WTC11 (cell line): Measurements from ENCODE around the gene LIG1. TPM values are rescaled to one million over a fixed set of nuclear protein-coding genes. Genes with fewer than 3 reads are reported as not detected.

ENCODE experiments used
- ATAC-seq: fragments of 200-7000 bp; cut with Tn5 transposase; 2 replicates; pipeline ENCODE4 v1.10.0; 2021; ENCODE audit warnings: mild to moderate bottlenecking, moderate library complexity
- Bru-seq: library from RNA; stranded (reverse); fragments of 400-500 nt; gene quantifications from one replicate; lab custom pipeline; 2021; lab: Mats Ljungman, UMichigan
- CTCF ChIA-PET: fragments of 300-600 bp; sonication (Branson Sonifier 250); formaldehyde crosslinking; loops from one replicate; lab custom pipeline; 2021; ENCODE audit warnings: antibody characterized with exemption; lab: Charles Lee
- POLR2A ChIA-PET: fragments of 350-600 bp; sonication (Branson Sonifier 250); formaldehyde crosslinking; loops from one replicate; lab custom pipeline; 2021; ENCODE audit warnings: antibody characterized with exemption; lab: Charles Lee
- DNase-seq: peaks from one replicate; pipeline ENCODE4 v3.0.0; 2021; ENCODE audit warnings: low spot score
- H3K27ac Mint-ChIP-seq: 2 replicates; pipeline ENCODE4 v1.8.0; 2021; ENCODE audit warnings: mixed read lengths
- H3K27me3 Mint-ChIP-seq: 2 replicates; pipeline ENCODE4 v1.8.0; 2021; ENCODE audit warnings: low read depth, mild to moderate bottlenecking, moderate library complexity, mixed read lengths
- H3K36me3 Mint-ChIP-seq: 2 replicates; pipeline ENCODE4 v1.8.0; 2021; ENCODE audit warnings: mixed read lengths
- H3K4me1 Mint-ChIP-seq: 2 replicates; pipeline ENCODE4 v1.8.0; 2022; ENCODE audit warnings: mixed read lengths
- H3K4me3 Mint-ChIP-seq: 2 replicates; pipeline ENCODE4 v1.8.0; 2021; ENCODE audit warnings: mild to moderate bottlenecking, moderate library complexity, mixed read lengths
- H3K9me3 Mint-ChIP-seq: 2 replicates; pipeline ENCODE4 v1.8.0; 2021; ENCODE audit warnings: mixed read lengths
- ETV6 ChIP-seq: sonication (generic); formaldehyde crosslinking; IDR thresholded peaks from 2 replicates; pipeline ENCODE4 v1.8.1; 2022; ENCODE audit warnings: mild to moderate bottlenecking, missing genetic modification reagents
- FOXJ3 ChIP-seq: sonication (generic); formaldehyde crosslinking; IDR thresholded peaks from 2 replicates; pipeline ENCODE4 v1.9.0; 2021; ENCODE audit warnings: missing genetic modification reagents, mild to moderate bottlenecking, borderline replicate concordance
- HMGA2 ChIP-seq: fragments of 250-450 bp; sonication (Bioruptor Pico); IDR thresholded peaks from 2 replicates; pipeline ENCODE4 v1.4.0; 2021; ENCODE audit warnings: mild to moderate bottlenecking, moderate library complexity
- HMGXB4 ChIP-seq: sonication (generic); formaldehyde crosslinking; IDR thresholded peaks from 2 replicates; pipeline ENCODE4 v1.8.1; 2023; ENCODE audit warnings: mild to moderate bottlenecking, moderate library complexity, missing genetic modification reagents
- IRF2 ChIP-seq: sonication (generic); formaldehyde crosslinking; IDR thresholded peaks from 2 replicates; pipeline ENCODE4 v1.8.0; 2022; ENCODE audit warnings: low read depth, missing genetic modification reagents, borderline replicate concordance
- JAZF1 ChIP-seq: fragments of 250-450 bp; sonication (Bioruptor Pico); IDR thresholded peaks from 2 replicates; pipeline ENCODE4 v1.9.0; 2021; ENCODE audit warnings: moderate library complexity, mild to moderate bottlenecking, inconsistent platforms
- NR3C1 ChIP-seq: sonication (generic); formaldehyde crosslinking; conservative IDR thresholded peaks from 2 replicates; pipeline ENCODE4 v1.8.1; 2023; ENCODE audit warnings: low read depth, mild to moderate bottlenecking, missing genetic modification reagents
- PRRX2 ChIP-seq: fragments of 250-450 bp; sonication (Bioruptor Pico); IDR thresholded peaks from 2 replicates; pipeline ENCODE4 v1.8.0; 2021; ENCODE audit warnings: mild to moderate bottlenecking
- SP1 ChIP-seq: sonication (generic); formaldehyde crosslinking; conservative IDR thresholded peaks from 2 replicates; pipeline ENCODE4 v1.8.1; 2022; ENCODE audit warnings: missing genetic modification reagents
- TEAD4 ChIP-seq: sonication (generic); formaldehyde crosslinking; IDR thresholded peaks from 2 replicates; pipeline ENCODE4 v1.8.0; 2022; ENCODE audit warnings: mild to moderate bottlenecking, missing genetic modification reagents
- ZNF532 ChIP-seq: fragments of 250-450 bp; sonication (Bioruptor Pico); IDR thresholded peaks from 2 replicates; pipeline ENCODE4 v1.9.0; 2021; ENCODE audit warnings: mild to moderate bottlenecking, borderline replicate concordance
- long read RNA-seq, 3 experiments: library from RNA in 1 of 3; library from capped mRNA in 1 of 3; library from polyadenylated mRNA in 1 of 3; unstranded in 2 of 3; stranded (forward) in 1 of 3; transcript quantifications; one replicate each; pipeline ENCODE4 v2.0.0, GENCODE V29; 2021
- total RNA-seq: library from RNA; stranded (reverse); gene quantifications from 3 replicates; pipeline ENCODE4 v1.2.3, GENCODE V29; 2021
- TF ChIP-seq, protein P1 (sequence below): sonication (generic); formaldehyde crosslinking; IDR thresholded peaks from 2 replicates; pipeline ENCODE4 v1.8.0; 2022; ENCODE audit warnings: missing genetic modification reagents
- TF ChIP-seq, protein P2 (sequence below): sonication (generic); formaldehyde crosslinking; IDR thresholded peaks from 2 replicates; pipeline ENCODE4 v1.8.1; 2022; ENCODE audit warnings: low read depth, mild to moderate bottlenecking, moderate library complexity, missing genetic modification reagents, borderline replicate concordance
- TF ChIP-seq, protein P3 (sequence below): sonication (generic); formaldehyde crosslinking; IDR thresholded peaks from 2 replicates; pipeline ENCODE4 v1.8.0; 2023; ENCODE audit warnings: missing genetic modification reagents
- TF ChIP-seq, protein P4 (sequence below): sonication (generic); formaldehyde crosslinking; conservative IDR thresholded peaks from 2 replicates; pipeline ENCODE4 v1.8.1; 2023; ENCODE audit warnings: mild to moderate bottlenecking, low read depth, missing genetic modification reagents, moderate library complexity
- TF ChIP-seq, protein P5 (sequence below): fragments of 250-450 bp; sonication (Bioruptor Pico); IDR thresholded peaks from 2 replicates; pipeline ENCODE4 v2.1.2; 2022; ENCODE audit warnings: mild to moderate bottlenecking, moderate library complexity

Gene LIG1
- 99.8 to 119 TPM (median 102 TPM) in 3 replicates for total RNA-seq
- Bru-seq, nascent RNA = percentile 58 among the genes with signal in this experiment
- long read RNA-seq, experiment 1, transcript LIG1-202 (27 exons, 3,027 nt) = minor isoform, 5 of 421 reads
- long read RNA-seq, experiment 1, transcript LIG1-201 (28 exons, 3,384 nt) = major isoform, 232 of 421 reads
- long read RNA-seq, experiment 1, partial matches to known transcripts = 33 of 421 reads
- long read RNA-seq, experiment 1, other reads (novel, unspliced or antisense) = 151 of 421 reads
- long read RNA-seq, experiment 2, partial matches to known transcripts = 39 of 77 reads
- long read RNA-seq, experiment 2, other reads (novel, unspliced or antisense) = 38 of 77 reads
- long read RNA-seq, experiment 3, transcript LIG1-201 (28 exons, 3,384 nt) = major isoform, 11 of 24 reads
- long read RNA-seq, experiment 3, partial matches to known transcripts = 2 of 24 reads
- long read RNA-seq, experiment 3, other reads (novel, unspliced or antisense) = 10 of 24 reads

DNA sequence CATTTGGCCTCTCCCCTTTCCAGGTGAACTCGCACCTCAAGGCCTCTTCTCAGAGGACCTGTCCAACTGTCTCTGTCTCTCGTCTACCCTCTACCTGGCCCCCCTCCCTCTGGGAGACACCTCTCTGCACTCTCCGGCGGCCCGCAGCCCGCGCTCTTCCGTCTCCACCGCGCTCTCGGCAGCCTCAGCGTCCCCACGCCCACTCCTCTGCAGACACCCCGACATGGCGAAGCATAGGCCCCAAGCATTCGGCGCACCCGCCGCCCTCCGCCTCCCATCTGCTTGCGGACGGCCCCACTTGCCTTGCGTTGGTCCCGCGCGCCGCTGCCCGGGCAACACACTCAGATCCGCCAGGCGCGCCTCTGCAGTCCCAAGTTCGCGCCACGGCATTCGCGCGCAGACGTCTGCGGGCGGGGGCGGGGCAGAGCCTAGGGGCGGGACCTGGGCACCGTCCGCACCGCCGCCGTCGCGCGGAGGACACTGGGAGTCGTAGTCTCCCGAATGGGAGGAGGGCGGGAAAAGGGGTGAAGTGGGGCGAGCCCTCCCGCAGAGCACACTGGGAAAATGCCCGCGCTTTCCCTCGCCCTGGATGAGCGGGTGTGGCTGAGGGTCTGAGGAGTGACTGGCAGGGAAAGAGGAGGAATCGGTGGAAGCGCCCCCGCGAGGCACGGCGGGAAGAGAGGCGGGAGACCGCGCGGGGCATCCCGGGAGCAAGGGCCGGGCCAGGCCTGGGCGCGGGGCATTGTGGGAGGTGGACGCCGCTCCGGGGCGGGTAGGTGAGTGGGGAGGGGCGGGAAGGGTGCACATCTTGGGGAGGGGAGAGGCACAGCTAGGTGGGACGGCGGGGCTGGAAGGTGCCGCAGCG is at the start of gene LIG1, which contains the start of gene ZSWIM9:
Gene LIG1, minus strand, starts transcription at position 406 of the 865 bp plus-strand sequence. CDS start 4,778 bp downstream, outside the sequence.
Gene ZSWIM9, plus strand, starts transcription at position 742 of the 865 bp plus-strand sequence. CDS start 1,123 bp downstream, outside the sequence.
- POLR2A ChIA-PET = interaction anchor here (0.6 to 3.2 kb wide), 3 partner anchors 20 to 101 kb away, joined by 3 to 13 read pairs (median 6); no protein-coding TSS in a partner anchor
- ATAC-seq (peak; percentile 82), DNase-seq (peak; percentile 91)
- H3K4me3 Mint-ChIP-seq = peak within 1 kb of the TSS; percentile 91
- no peaks in the 10 kb centered on the region for H3K9me3 Mint-ChIP-seq
- H3K36me3 Mint-ChIP-seq = peaks cover 26% of the 10 kb centered on the region
- CTCF ChIA-PET = interaction anchor here (0.6 to 3.4 kb wide), 21 partner anchors 12 to 1173 kb away, joined by 3 to 29 read pairs (median 4); partner anchors contain the start of gene KDELR1
- H3K27ac Mint-ChIP-seq = peak within 1 kb of the TSS; percentile 99
- peaks cover 16% of the 10 kb centered on the region for H3K4me1 Mint-ChIP-seq
- H3K27me3 Mint-ChIP-seq = no peaks in the 10 kb centered on the region
- TF ChIP-seq ZNF532 (no peak), PRRX2 (no peak), SP1 (CRISPR knock-in tag) (peak; percentile 74), FOXJ3 (CRISPR knock-in tag) (no peak), HMGXB4 (CRISPR knock-in tag) (no peak), JAZF1 (CRISPR knock-in tag) (no peak), IRF2 (no peak), HMGA2 (CRISPR knock-in tag) (no peak), NR3C1 (CRISPR knock-in tag) (no peak), TEAD4 (CRISPR knock-in tag) (no peak), ETV6 (CRISPR knock-in tag) (no peak)
- TF ChIP-seq, protein P1, sequence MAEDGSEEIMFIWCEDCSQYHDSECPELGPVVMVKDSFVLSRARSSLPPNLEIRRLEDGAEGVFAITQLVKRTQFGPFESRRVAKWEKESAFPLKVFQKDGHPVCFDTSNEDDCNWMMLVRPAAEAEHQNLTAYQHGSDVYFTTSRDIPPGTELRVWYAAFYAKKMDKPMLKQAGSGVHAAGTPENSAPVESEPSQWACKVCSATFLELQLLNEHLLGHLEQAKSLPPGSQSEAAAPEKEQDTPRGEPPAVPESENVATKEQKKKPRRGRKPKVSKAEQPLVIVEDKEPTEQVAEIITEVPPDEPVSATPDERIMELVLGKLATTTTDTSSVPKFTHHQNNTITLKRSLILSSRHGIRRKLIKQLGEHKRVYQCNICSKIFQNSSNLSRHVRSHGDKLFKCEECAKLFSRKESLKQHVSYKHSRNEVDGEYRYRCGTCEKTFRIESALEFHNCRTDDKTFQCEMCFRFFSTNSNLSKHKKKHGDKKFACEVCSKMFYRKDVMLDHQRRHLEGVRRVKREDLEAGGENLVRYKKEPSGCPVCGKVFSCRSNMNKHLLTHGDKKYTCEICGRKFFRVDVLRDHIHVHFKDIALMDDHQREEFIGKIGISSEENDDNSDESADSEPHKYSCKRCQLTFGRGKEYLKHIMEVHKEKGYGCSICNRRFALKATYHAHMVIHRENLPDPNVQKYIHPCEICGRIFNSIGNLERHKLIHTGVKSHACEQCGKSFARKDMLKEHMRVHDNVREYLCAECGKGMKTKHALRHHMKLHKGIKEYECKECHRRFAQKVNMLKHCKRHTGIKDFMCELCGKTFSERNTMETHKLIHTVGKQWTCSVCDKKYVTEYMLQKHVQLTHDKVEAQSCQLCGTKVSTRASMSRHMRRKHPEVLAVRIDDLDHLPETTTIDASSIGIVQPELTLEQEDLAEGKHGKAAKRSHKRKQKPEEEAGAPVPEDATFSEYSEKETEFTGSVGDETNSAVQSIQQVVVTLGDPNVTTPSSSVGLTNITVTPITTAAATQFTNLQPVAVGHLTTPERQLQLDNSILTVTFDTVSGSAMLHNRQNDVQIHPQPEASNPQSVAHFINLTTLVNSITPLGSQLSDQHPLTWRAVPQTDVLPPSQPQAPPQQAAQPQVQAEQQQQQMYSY (CRISPR knock-in tag) = no peak
- TF ChIP-seq, protein P2, sequence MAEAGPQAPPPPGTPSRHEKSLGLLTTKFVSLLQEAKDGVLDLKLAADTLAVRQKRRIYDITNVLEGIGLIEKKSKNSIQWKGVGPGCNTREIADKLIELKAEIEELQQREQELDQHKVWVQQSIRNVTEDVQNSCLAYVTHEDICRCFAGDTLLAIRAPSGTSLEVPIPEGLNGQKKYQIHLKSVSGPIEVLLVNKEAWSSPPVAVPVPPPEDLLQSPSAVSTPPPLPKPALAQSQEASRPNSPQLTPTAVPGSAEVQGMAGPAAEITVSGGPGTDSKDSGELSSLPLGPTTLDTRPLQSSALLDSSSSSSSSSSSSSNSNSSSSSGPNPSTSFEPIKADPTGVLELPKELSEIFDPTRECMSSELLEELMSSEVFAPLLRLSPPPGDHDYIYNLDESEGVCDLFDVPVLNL (CRISPR knock-in tag) = peak; percentile 96
- TF ChIP-seq, protein P3, sequence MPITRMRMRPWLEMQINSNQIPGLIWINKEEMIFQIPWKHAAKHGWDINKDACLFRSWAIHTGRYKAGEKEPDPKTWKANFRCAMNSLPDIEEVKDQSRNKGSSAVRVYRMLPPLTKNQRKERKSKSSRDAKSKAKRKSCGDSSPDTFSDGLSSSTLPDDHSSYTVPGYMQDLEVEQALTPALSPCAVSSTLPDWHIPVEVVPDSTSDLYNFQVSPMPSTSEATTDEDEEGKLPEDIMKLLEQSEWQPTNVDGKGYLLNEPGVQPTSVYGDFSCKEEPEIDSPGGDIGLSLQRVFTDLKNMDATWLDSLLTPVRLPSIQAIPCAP = no peak
- TF ChIP-seq, protein P4, sequence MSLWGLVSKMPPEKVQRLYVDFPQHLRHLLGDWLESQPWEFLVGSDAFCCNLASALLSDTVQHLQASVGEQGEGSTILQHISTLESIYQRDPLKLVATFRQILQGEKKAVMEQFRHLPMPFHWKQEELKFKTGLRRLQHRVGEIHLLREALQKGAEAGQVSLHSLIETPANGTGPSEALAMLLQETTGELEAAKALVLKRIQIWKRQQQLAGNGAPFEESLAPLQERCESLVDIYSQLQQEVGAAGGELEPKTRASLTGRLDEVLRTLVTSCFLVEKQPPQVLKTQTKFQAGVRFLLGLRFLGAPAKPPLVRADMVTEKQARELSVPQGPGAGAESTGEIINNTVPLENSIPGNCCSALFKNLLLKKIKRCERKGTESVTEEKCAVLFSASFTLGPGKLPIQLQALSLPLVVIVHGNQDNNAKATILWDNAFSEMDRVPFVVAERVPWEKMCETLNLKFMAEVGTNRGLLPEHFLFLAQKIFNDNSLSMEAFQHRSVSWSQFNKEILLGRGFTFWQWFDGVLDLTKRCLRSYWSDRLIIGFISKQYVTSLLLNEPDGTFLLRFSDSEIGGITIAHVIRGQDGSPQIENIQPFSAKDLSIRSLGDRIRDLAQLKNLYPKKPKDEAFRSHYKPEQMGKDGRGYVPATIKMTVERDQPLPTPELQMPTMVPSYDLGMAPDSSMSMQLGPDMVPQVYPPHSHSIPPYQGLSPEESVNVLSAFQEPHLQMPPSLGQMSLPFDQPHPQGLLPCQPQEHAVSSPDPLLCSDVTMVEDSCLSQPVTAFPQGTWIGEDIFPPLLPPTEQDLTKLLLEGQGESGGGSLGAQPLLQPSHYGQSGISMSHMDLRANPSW (CRISPR knock-in tag) = no peak
- TF ChIP-seq, protein P5, sequence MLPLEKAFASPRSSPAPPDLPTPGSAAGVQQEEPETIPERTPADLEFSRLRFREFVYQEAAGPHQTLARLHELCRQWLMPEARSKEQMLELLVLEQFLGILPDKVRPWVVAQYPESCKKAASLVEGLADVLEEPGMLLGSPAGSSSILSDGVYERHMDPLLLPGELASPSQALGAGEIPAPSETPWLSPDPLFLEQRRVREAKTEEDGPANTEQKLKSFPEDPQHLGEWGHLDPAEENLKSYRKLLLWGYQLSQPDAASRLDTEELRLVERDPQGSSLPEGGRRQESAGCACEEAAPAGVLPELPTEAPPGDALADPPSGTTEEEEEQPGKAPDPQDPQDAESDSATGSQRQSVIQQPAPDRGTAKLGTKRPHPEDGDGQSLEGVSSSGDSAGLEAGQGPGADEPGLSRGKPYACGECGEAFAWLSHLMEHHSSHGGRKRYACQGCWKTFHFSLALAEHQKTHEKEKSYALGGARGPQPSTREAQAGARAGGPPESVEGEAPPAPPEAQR (CRISPR knock-in tag) = no peak
